ENCODE results near the gene BCL2L15.

Gene BCL2L15

DNA sequence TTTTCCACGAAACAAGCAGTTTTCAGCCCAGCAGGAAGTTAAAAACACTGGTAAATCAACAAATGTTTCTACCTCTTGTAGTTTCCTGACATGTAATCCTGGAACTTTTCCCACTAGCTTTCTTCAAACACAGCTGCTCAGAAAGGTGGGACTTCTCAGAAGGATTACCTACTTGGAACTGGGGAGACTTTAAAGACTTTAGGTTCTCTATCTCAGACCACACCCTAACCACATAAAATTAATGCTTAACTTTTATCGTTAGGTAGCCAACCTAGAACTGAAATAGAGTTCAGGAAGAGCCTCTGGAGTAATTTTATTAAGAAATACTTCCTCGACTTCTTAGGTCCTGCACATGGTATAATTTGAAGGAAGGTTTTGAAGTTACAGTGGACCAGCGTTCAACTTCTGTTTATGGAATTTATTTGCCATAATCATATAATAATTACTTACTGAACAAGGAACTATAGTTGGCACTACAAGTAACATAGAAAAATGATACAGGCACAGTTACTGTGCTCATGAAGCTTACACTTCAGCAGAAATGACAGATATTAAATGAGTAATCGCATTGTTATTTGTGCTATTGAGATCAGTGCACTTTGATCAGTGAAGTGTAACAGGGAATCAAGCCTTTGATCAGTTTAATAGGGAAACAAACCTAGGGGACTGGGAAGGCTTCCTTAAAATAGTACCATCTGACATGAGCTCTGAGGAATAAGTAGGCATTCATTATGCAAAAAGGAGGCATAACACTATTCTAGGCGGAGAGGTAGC is at the start of gene BCL2L15:
Gene BCL2L15, minus strand, starts transcription at position 180 of the 774 bp plus-strand sequence. CDS start 206 bp downstream, outside the sequence.
- no peak for FAIRE-seq
- DNase-seq (ENCODE audit: insufficient read length, low spot score) = no peak

DNA sequence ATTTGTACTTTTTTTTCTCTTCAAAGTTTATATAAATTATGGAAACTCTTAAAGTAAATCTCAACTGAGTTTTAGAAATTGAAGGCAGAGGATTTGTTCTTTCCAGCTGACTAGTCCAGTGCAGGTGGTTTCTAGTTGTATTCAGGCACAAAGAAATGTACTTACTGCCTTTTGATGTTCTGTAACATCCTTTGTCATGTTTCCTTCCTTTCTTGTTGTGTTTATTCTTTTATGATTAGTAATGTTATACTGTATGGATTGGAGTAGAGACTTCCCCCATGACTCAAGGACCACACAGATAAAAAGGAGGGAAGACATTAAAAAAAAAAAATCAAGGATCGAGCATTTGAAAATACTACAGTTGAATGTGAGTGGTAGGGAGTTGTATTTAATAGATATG is 49.8 kb upstream of the BCL2L15 start:
- no peak for DNase-seq (ENCODE audit: insufficient read length, low spot score)
- no peak for FAIRE-seq

DNA sequence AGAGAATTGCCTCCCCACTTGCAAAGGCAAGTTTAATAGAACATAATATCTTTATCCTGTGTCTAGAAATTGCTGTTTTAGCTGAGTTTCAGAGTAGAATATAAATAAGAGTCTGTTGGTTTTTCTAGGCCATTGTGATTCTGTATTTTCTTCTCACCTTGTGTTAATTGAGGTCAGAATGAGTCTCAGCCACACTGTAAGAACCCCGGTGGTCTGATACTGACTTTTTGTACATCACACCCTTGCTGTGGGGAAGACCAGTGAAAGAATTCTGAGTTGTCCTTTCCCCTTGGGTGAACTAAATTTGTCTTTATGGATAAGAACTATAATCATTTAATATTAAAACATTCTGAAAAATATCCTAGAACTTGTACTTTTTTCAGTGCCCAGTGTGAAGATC is 48.6 kb upstream of the BCL2L15 start:
- DNase-seq (ENCODE audit: insufficient read length, low spot score) = no peak
- FAIRE-seq = no peak

DNA sequence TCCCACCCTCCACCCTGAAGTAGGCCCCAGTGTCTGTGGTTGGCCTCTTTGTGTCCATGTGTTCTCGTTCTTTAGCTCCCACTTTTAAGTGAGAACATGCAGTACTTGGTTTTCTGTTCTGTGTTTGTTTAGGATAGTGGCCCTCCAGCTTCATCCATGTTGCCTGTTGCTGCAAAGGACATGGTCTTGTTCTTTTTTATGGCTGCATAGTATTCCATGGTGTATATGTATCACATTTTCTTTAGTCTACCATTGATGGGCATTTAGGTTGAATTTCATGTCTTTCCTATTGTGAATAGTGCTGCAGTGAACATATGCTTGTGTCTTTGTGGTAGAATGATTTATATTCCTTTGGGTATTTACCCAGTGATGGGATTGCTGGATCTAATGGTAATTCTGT is 47.8 kb upstream of the BCL2L15 start:
- FAIRE-seq (no peak), DNase-seq (ENCODE audit: insufficient read length, low spot score) (no peak)

DNA sequence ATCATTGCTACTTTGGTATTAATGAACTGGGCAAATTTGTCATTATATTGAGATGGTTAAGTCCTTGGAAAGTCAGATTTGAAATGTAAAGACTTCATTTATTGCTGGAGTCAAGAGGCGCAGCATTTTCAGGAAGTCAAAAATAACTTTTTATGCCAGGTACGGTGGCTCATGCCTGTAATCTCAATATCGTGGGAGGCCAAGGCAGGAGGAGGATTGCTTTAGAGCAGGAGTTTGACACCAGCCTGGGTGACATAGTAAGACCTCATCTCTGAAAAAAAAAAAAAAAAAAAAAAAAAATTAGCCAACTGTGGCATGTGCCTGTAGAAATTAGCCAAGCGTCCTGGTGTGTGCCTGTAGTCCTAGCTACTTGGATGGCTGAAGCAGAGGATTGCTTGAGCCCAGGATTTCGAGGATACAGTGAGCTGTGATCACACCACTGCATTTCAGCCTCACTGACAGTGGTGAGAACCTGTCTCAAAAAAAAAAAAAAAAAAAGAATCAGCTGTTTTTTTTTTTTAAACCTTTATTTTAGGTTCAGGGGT is 47.2 kb upstream of the BCL2L15 start:
- FAIRE-seq (no peak), DNase-seq (ENCODE audit: insufficient read length, low spot score) (no peak)

DNA sequence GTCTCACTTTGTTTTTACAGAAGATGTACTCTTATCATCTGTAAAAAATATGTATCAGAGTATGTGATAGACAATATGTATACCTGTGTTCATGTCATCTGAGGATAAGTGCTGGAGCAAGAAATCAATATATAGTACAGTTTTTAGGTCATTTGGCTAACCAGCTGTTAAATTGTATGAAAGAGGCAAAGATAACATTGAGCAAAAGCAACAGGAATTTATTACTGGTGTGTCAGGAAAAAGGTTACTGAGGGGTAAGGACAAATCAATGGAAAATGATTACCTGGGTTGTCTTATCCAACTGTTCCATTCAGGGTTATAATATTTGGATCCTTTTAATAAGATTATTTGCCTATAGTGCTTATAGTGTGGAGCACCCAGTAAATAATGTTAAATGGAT is 46.6 kb upstream of the BCL2L15 start:
- DNase-seq (ENCODE audit: insufficient read length, low spot score) = no peak
- FAIRE-seq = no peak

DNA sequence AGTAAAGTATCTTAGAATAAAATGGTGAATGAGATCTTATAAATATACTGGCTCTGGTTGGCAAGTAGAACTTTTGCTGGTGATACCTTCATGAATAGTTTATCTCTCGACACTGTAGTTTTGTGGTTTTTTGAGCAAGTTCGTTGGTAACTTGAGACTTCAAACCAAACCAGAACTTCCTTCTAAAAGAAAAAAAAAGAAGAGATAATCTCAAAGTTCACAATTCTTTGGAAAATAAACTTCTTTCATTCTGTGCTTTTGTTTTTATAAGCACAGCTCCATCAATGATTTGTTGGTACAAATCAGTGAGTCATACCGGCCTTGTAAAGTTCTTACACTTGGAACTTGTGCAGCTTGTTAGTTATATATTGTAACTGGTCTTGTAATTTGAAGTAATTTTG is 44.1 kb upstream of the BCL2L15 start:
- DNase-seq (ENCODE audit: insufficient read length, low spot score) = no peak
- FAIRE-seq = no peak

DNA sequence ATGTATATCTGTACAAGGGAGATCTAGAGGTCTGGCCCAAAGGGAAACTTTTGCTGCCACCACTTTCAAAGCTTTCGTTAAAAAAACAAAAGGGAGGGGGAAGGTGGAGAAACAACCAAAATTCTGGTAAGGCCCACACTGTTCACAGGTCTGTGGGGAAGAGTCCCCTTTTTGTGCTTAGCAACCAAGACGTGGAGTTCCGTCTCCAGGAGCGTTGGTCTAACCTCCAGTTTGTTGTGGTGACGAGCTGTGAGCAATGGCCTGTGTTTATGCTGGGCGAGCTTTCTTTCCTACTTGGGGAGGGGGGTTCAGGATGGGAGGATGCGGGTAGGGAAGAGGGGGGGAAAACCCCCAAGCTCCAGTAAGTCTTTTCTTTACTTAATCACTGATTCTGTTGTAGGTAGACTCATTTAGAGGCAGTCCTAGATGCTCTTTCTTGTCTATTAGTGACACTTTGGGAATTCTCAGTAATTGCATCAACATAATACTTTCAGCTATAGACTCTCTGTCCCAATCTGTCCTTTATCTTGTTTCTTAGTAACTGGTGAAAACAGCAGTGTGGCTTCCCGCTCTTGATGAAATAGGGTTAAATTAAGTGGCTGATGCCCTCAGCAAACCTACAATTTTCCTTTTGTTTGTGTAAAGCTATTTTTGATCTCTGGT is 43.2 kb upstream of the BCL2L15 start:
- FAIRE-seq = no peak
- DNase-seq (ENCODE audit: insufficient read length, low spot score) = no peak

DNA sequence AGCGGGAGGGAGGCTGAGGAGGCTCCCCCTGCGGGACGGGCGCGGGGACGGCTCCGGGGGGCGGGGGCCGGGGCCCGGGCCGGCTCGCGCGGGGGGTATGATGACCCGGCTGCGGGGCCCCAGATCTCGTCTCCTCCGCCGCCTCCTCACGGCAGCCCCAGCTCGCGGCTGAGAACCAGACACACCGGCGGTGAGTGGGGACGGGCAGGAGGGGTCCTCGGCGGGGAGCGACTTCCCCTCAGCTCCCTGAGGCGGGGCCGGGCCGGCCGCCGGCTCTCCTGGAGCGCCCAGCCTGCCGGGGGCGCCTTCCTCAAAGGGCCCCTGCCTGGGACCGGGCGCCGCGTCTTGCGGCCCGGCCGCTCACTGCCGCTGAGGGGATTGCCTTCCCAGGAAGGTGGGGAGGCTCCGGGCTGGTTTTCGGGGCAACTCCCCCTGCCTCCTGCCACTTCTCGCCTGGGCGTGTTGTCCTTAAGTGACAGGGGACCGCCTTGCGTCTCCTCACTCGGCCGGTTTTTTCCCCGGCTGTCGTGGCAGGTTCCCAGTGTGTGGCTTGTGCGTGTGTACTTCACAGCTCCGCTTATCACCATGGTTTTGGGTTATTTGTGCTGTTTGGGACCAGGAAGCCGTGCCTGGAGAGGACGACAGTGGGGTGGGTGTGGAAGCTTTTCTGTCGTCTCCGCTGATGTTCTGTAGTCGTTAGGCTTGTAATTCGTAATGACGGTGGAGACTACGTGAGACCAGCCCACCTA is 42.5 kb upstream of the BCL2L15 start:
- DNase-seq (ENCODE audit: insufficient read length, low spot score) (peak; percentile 10), FAIRE-seq (no peak)

DNA sequence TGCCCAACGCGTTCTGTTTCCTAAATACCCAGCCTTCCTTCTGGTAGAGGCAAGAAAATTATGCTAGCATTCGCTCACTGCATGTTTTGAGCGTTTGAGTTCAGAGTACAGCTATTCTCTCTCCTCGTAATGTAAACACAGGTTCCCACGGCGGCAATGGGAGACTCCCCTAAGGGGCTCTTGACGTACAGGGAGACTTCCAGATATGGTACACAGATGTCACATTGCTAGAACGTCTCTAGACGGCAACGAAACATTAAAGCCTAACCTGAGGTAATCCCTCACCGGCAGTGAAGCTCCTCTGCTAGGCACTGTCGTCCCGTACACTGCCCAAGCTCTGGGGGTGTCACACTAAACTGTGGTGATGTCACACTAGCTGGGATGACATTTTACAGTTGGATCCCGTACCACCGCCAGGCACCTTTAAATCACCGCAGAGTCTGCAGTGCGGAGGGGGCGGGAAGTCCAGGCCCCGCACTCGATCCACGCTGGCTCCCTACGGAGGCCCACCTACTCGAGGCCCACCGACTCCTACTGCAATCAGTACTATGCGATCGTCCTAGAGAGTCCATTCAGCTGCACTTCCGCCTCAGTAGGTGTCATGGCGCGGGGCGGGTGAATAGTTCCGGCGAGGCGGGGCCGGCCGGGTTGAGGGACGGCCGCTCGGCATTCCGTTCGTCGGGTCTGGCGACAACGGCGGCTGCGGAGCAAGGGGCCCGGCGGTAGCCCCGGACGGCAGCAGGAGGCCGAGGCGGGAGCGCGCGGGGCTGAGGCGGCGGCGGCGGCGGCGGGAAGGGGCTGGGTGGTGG is 41.8 kb upstream of the BCL2L15 start, which contains the start of gene HIPK1:
Gene HIPK1, plus strand, starts transcription at position 384 of the 809 bp plus-strand sequence.
- FAIRE-seq = no peak

DNA sequence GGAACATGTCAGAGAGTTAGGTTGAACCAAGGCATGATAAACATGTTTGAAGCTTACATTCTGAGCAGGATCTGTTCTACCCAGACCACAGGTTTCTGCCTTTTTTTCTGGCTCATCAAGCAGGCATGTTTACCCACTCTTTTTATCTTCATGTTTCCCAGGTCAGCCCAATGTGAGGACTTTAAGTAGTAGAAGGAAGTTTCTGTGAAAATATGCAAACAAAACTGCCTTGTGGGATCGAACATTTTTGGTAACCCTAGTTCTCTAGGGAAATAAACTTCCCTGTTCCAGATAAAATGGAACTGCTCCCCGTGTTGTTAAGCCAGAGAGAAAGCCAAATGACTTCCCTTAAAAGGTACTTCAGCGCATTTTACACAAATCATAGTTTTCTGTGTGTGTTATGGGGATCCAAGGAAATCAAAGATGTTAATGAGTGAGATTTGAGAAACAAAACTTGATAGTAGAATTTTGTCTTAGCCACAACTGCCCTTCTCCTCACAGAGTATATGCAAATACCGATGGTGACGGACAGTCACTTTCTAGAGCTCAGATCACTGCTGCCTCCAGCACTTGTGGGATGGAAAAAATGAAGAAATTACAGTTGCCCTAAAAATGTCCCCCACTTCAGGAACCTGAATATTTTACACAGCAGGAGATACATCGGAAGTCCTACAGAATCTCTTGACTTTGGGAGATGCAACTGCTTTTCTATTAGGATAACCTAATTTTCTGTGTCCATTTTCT is 41.0 kb upstream of the BCL2L15 start:
- no peak for DNase-seq (ENCODE audit: insufficient read length, low spot score)
- FAIRE-seq = no peak

More for the DNA sequence above, 41.8 kb upstream of the BCL2L15 start, which contains the start of gene HIPK1:
- peak; percentile 54 for DNase-seq (ENCODE audit: insufficient read length, low spot score)

DNA sequence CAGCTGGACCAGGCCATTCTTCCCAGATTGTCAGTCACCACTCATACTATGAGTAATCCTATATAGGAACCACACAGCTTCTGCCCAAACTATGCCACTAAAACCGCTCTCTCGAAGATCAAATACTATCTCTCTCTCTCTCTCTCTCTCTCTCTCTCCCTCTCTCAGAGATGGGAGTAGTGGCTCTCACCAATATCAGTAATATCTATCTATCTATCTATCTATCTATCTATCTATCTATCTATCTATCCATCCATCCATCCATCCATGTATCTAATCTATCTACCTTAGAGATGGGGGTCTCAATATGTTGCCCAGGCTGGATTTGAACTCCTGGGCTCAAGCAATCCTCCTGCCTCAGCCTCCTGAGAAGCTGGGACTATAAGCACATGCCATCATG is 37.1 kb upstream of the BCL2L15 start:
- no peak for FAIRE-seq

DNA sequence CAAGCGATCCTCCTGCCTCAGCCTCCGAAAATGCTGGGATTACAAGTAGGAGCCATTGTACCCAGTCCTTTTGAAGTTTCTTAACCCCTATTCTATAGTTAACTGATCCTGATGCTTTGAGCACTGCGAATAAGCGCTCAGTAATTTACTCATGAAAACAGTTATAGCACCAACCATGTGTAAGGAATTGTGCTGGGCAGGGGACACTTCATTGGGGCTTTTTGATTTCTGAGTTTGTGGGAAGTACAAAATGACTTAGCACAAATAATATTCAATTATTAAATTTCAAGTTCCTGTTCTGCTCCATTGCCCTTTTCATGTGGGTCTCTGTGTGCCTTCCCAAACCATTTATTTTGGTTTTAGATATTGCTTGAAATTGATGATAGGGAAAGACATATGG is 35.6 kb upstream of the BCL2L15 start:
- FAIRE-seq = no peak

More for the DNA sequence above, 37.1 kb upstream of the BCL2L15 start:
- DNase-seq (ENCODE audit: insufficient read length, low spot score) = no peak

DNA sequence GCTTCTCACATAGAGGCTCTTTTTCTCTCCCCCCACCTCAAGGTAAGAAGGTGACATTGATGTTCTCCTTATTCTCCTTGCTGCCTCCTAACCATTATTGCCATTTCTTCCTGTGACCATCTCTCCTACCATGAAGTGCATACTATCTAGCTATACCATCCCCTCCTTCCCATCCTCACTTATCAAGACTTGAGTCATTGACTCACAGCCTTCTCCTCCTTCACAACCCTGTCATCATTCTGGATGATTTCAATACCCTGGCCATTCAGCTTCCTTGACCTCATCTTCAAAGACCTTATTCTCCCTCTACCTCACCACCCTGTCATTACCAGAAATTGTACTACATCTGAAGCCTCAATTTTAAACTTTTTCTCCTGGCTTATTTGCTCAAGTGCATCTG is 30.9 kb upstream of the BCL2L15 start:
- FAIRE-seq (no peak), DNase-seq (ENCODE audit: insufficient read length, low spot score) (no peak)

More for the DNA sequence above, 35.6 kb upstream of the BCL2L15 start:
- no peak for DNase-seq (ENCODE audit: insufficient read length, low spot score)

DNA sequence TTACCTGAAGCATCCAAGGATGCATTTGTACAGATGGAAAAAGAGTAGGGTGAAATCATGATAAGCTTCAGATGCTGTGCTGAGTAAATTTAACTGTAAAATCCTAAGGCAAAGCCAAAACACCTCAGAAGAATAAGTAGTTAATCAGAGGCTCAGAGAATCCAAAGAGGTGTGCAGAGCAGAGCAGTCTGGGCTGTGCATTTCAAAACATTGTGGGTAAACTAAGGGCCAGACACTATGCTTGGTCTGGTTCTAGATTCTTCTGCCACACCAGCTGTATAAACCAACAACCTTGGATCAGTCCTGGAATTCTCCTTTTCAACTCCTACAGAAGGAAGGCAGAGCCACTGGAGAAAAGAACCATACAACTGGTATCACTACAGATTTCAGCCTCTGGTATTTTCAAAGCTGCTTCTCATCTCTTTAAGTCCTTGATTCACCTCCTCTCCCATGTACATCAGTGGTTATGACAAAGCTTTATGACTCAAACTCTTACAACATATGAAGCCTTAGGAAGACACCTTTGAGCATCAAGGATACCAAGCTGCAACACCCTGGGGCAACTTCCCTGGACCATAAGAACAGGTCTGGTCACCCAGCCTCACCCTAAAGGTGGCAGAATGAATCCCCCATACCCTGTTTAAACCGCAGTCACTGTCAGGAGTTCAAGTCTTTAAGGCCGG is 30.2 kb upstream of the BCL2L15 start:
- DNase-seq (ENCODE audit: insufficient read length, low spot score) (no peak), FAIRE-seq (no peak)

DNA sequence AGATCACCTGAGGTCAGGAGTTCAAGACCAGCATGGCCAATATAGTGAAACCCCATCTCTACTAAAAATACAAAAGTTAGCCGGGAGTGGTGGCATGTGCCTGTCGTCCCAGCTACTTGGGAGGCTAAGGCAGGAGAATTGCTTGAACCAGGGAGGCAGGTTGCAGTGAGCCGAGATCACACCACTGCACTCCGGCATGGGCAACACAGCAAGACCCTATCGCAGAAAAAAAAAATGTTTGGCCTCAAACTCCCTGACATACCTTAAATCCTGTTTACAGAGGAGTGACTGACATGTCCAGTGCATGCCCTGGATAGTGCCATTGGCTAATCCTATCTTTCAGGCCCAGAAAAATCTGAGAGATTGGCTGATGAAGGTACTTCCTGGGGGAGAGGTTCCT is 29.6 kb upstream of the BCL2L15 start:
- DNase-seq (ENCODE audit: insufficient read length, low spot score) = no peak
- FAIRE-seq = no peak

DNA sequence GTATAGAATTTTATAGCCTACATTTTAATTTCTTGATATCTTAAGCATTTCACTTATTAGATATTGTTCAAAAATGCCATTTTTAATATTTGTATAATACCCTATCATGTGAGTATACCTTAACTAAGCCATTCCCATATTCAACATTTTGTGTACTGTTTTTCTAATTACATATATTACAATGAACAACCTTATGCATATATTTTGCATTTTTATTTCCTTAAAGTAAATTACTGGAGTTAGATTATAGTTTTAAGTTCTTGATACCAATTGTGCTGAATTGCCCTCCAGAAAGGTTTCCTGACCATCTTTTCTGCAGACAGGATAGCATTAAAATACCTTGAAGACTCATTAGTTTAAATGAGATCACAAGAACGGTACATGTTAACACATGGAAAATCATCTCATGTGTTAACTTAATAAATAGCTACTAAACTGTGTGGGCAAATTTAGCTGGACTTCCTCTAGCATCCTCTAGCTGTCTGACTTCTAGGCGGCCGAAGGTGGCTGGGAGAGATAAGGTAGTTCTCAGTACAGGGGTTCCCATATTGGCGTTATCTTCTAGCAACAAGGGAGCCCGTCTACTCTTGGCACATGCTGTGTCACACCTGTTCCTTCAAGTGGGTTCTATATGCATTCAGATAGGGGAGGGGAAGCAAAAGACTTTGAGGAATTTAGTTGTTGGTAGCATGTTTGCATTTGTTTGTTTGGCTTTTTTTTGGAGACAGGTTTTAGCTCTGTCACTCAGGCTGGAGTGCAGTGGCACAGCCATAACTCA is 26.7 kb upstream of the BCL2L15 start:
- DNase-seq (ENCODE audit: insufficient read length, low spot score) = no peak
- no peak for FAIRE-seq

DNA sequence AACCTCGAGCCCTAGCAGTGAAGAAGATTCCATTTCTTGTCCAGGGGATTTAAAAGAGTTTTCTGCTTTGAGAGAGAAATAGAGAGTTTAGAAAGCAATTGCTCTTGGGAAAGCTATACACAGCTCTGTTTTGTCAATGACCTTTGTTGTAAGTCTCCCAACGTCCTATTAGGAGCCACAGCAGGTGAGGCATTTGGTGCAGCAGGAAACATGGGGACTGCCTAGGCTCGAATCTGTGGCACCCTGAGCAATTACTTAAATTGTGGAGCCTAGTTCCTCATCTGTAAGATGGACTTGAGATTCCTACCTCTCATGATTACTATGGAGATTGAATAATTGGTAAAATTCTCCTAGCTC is 25.9 kb upstream of the BCL2L15 start:
- DNase-seq (ENCODE audit: insufficient read length, low spot score) (no peak), FAIRE-seq (no peak)
